ENCODE data around the gene RGS16. TPM values are rescaled to one million over a fixed set of nuclear protein-coding genes. Genes with fewer than 3 reads are reported as not detected.

The RGS16 gene
- total and polyA plus RNA-seq, 2 donors from 2014 or later = 4.2 to 7.7 TPM

GRCh38 chr1:182589931-182590330 is 14.3 kb downstream of the RGS16 start:
- peaks cover 0 to 7% (median 5%) of the 10 kb centered on the region in 3 donors for H3K4me1 ChIP-seq (ENCODE audit: control insufficient read depth in 2 of 3, insufficient read depth in 2 of 3, low read depth in 1 of 3, low read length in 3 of 3)
- H3K36me3 ChIP-seq (ENCODE audit: control insufficient read depth in 2 of 3, insufficient read depth in 3 of 3, low read length in 3 of 3) = no peaks in the 10 kb centered on the region
- H3K9ac ChIP-seq (ENCODE audit: low read length in 3 of 3) = no peak overlapping the region
- no peaks in the 10 kb centered on the region for H3K9me3 ChIP-seq (ENCODE audit: control insufficient read depth in 2 of 3, insufficient read depth in 1 of 3, low read length in 3 of 3)
- TF ChIP-seq CTCF (IDR thresholded peaks at IDR 0.05; ENCODE audit: borderline replicate concordance, extremely low read depth, insufficient read depth) = no peak
- no peaks in the 10 kb centered on the region for H3K27me3 ChIP-seq (ENCODE audit: control insufficient read depth, insufficient read depth, low read length)
- intact Hi-C loops (cut with DNase I) = no loop called here
- DNase-seq = no peak
- H3K4me3 ChIP-seq (ENCODE audit: low read length in 3 of 3) = no peak overlapping the region
- no peak for FAIRE-seq
- H3K27ac ChIP-seq (ENCODE audit: low read depth in 2 of 2, low read length in 2 of 2) = no peak overlapping the region

GRCh38 chr1:182589520-182589919 is 14.7 kb downstream of the RGS16 start:
- Histone ChIP-seq H3K27ac (ENCODE audit: low read depth in 2 of 2, low read length in 2 of 2) (peak overlapping the region; percentile 86), H3K9me3 (ENCODE audit: control insufficient read depth in 2 of 3, insufficient read depth in 1 of 3, low read length in 3 of 3) (no peaks in the 10 kb centered on the region), H3K4me1 (ENCODE audit: control insufficient read depth in 2 of 3, insufficient read depth in 2 of 3, low read depth in 1 of 3, low read length in 3 of 3) (peaks cover 0 to 7% (median 7%) of the 10 kb centered on the region in 3 donors), H3K36me3 (ENCODE audit: control insufficient read depth in 2 of 3, insufficient read depth in 3 of 3, low read length in 3 of 3) (no peaks in the 10 kb centered on the region), H3K9ac (ENCODE audit: low read length in 3 of 3) (peak overlapping the region in 1 of 3 donors; percentile 86), H3K27me3 (ENCODE audit: control insufficient read depth, insufficient read depth, low read length) (no peaks in the 10 kb centered on the region), H3K4me3 (ENCODE audit: low read length in 3 of 3) (peak overlapping the region in 2 of 3 donors; percentile 87 to 93)
- no peak for DNase-seq
- intact Hi-C loops (cut with DNase I) = no loop called here
- no peak for TF ChIP-seq CTCF (IDR thresholded peaks at IDR 0.05; ENCODE audit: borderline replicate concordance, extremely low read depth, insufficient read depth)
- no peak for FAIRE-seq

DNA sequence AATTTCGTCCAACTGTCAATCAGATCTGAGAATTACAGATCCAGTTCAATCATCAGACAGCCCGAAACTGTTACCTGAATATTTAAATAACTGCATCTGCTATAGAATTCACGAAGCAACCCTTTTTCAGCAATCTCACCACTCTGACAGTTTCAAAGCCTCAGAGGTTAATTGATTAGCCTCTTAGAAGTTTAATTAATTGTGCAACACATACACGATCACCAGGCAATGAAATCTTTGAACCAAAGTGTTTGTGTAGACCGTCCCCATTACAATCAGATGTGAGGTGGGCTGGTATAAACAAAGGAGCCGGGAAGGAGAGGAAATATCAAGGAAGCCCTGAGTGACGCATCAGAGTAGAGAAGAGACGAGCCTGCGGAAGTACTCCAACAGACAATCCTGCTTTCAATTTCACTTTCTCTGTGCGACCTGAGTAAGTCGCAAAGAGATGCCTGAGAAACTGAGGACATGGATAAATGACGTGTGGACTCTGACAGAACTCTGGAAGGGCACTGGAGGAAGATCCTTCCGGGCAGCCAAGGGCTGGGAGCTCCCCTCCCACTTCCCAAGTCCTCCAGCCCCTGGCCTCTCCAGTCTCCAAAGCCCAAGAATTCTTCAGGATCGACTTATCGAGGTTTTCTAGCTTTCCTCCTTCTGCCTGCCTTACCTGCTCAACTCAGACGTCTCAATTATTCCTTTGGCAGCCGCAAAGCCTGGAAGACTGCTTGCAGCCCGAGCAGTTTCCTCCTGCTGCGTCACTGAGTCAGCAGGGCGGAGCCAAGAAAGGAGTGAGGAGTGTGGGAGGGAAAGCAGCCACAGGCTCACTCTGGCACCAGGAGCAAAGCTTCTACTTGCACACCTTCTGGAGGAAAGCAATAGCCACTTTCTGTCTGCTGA is 15.4 kb downstream of the RGS16 start, which contains the start of gene RNASEL:
Gene RNASEL (minus strand): TSS at position 757 of the 897 bp plus-strand sequence. CDS start 2,450 bp downstream, outside the sequence.
- peak; percentile 82 to 90 (median 88) for DNase-seq
- no peak for FAIRE-seq
- intact Hi-C loops (cut with DNase I) = no loop called here
- Histone ChIP-seq H3K27ac (ENCODE audit: low read depth in 2 of 2, low read length in 2 of 2) (peak within 1 kb of the TSS; percentile 86), H3K36me3 (ENCODE audit: control insufficient read depth in 2 of 3, insufficient read depth in 3 of 3, low read length in 3 of 3) (no peaks in the 10 kb centered on the region), H3K9ac (ENCODE audit: low read length in 3 of 3) (peak within 1 kb of the TSS; percentile 86 to 91 (median 89)), H3K4me3 (ENCODE audit: low read length in 3 of 3) (peak within 1 kb of the TSS; percentile 87 to 93 (median 88)), H3K9me3 (ENCODE audit: control insufficient read depth in 2 of 3, insufficient read depth in 1 of 3, low read length in 3 of 3) (no peaks in the 10 kb centered on the region), H3K27me3 (ENCODE audit: control insufficient read depth, insufficient read depth, low read length) (no peaks in the 10 kb centered on the region), H3K4me1 (ENCODE audit: control insufficient read depth in 2 of 3, insufficient read depth in 2 of 3, low read depth in 1 of 3, low read length in 3 of 3) (peaks cover 0 to 10% (median 7%) of the 10 kb centered on the region in 3 donors)
- no peak for TF ChIP-seq CTCF (IDR thresholded peaks at IDR 0.05; ENCODE audit: borderline replicate concordance, extremely low read depth, insufficient read depth)

All from kidney (tissue), 14 donors.